MG63 (cell line): Measurements from ENCODE around the gene CTBP1. TPM values are rescaled to one million over a fixed set of nuclear protein-coding genes. Genes with fewer than 3 reads are reported as not detected.
"Not testable (repeated sequence)": the region's sequence is repeated elsewhere in the genome, so short reads cannot be mapped to it uniquely, and the experiment has no call there.

ENCODE experiments used
- DNase-seq: peaks from one replicate; pipeline ENCODE4 v3.0.0-alpha.2; 2020
- H3K27me3 ChIP-seq: fragments of 250-450 bp; sonication (Bioruptor Pico); 2 replicates; pipeline ENCODE4 v1.5.1; 2020; ENCODE audit warnings: mild to moderate bottlenecking, moderate library complexity
- H3K36me3 ChIP-seq: fragments of 250-450 bp; sonication (Bioruptor Pico); 2 replicates; pipeline ENCODE4 v1.5.1; 2020; ENCODE audit warnings: mild to moderate bottlenecking, moderate library complexity
- H3K4me3 ChIP-seq: fragments of 250-450 bp; sonication (Bioruptor Pico); 2 replicates; pipeline ENCODE4 v1.5.1; 2020; ENCODE audit warnings: mild to moderate bottlenecking, moderate library complexity
- H3K9me3 ChIP-seq: fragments of 250-450 bp; sonication (Bioruptor Pico); 2 replicates; pipeline ENCODE4 v1.5.1; 2020; ENCODE audit warnings: mild to moderate bottlenecking, moderate library complexity
- total RNA-seq: library from RNA; depleted of rRNA; stranded (reverse); fragments of >200 nt; shearing (Covaris generic); gene quantifications from 2 replicates; pipeline ENCODE4 v1.2.3, GENCODE V29; 2014; ENCODE audit warnings: low replicate concordance; rRNA removed

CTBP1 gene
- total RNA-seq = 114 and 178 TPM in 2 replicates

GRCh38 chr4:1248245-1249147, at the start of gene CTBP1:
Gene CTBP1 (minus strand): TSS chr4:1249130. CDS start chr4:1241331, 7,799 bp downstream.
- Histone ChIP-seq H3K36me3 (peaks cover 8% of the 10 kb centered on the region), H3K27me3 (no peaks in the 10 kb centered on the region), H3K9me3 (peaks cover 2% of the 10 kb centered on the region; the same call in 1 of the 2 replicates), H3K4me3 (peak within 1 kb of the TSS; percentile 74)
- DNase-seq = peak; percentile 68

DNA sequence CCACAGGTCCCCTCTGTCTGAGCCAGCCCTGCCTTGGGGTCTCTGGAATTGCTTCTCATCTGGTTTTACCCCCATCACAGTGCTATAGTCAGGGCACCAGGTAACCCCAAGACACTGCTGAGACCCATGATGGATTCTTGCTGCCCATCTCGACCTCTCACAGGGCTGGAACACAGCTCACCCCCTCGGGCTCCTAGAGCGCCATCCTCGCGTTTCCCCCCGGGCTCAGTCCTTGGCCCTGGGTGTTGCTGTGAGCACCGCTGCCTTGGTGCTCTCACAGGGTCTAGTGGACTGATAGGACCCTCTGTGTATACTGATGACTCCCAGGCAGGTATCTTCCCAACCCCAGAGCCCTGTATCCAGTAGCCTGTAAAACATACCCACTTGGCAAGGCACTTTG, 49.5 kb upstream of the CTBP1 start:
- no peaks in the 10 kb centered on the region for H3K9me3 ChIP-seq
- H3K27me3 ChIP-seq = no peaks in the 10 kb centered on the region
- no peak overlapping the region for H3K4me3 ChIP-seq
- no peak for DNase-seq
- peaks cover 5% of the 10 kb centered on the region; the same call in 1 of the 2 replicates for H3K36me3 ChIP-seq

- H3K27me3 ChIP-seq = no peaks in the 10 kb centered on the region
- no peaks in the 10 kb centered on the region for H3K9me3 ChIP-seq
- no peak overlapping the region for H3K4me3 ChIP-seq
- peaks cover 5% of the 10 kb centered on the region; the same call in 1 of the 2 replicates for H3K36me3 ChIP-seq
- DNase-seq = no peak
These were observed 48.8 kb upstream of the CTBP1 start for GRCh38 chr4:1297456-1298325.

- no peaks in the 10 kb centered on the region for H3K9me3 ChIP-seq
- H3K4me3 ChIP-seq = no peak overlapping the region
- H3K36me3 ChIP-seq = peaks cover 5% of the 10 kb centered on the region; the same call in 1 of the 2 replicates
- no peak for DNase-seq
- no peaks in the 10 kb centered on the region for H3K27me3 ChIP-seq
These were observed 48.1 kb upstream of the CTBP1 start for GRCh38 chr4:1297023-1297395.

DNA sequence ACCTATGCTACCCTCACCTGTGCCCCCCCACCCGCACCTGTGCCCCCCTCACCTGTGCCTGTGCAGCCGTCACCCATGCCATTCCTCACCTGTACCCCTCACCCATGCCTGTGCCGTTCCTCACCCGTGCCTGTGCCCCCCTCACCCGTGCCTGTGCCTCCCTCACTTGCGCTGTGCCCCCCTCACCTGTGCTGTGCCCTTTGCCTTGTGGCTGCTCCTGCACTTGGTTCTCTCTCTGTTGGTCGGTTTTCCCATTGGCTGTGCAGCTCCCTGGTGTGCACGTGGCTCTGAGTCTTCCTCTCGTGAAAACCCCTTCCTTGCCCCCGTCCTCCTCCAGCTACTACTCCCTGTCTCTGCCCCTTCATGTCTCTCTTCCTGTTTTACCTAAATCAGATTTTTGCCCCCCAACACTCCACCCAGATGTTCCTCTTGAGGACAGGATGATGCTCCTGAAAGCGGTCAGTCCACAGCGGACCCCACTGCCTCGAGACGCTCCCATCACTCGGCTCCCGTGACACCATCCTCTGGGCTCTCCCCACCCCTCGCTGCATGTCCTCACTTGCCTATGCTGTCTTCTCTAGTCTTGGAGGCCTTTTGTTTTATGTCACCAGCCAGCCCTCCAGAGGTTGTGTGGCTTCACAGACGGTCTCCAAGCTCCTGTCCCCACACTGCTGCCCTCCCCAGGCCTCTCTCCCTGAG, 47.5 kb upstream of the CTBP1 start:
- H3K27me3 ChIP-seq = no peaks in the 10 kb centered on the region
- no peak overlapping the region for H3K4me3 ChIP-seq
- DNase-seq = no peak
- H3K36me3 ChIP-seq = peaks cover 5% of the 10 kb centered on the region; the same call in 1 of the 2 replicates
- H3K9me3 ChIP-seq = no peaks in the 10 kb centered on the region

DNA sequence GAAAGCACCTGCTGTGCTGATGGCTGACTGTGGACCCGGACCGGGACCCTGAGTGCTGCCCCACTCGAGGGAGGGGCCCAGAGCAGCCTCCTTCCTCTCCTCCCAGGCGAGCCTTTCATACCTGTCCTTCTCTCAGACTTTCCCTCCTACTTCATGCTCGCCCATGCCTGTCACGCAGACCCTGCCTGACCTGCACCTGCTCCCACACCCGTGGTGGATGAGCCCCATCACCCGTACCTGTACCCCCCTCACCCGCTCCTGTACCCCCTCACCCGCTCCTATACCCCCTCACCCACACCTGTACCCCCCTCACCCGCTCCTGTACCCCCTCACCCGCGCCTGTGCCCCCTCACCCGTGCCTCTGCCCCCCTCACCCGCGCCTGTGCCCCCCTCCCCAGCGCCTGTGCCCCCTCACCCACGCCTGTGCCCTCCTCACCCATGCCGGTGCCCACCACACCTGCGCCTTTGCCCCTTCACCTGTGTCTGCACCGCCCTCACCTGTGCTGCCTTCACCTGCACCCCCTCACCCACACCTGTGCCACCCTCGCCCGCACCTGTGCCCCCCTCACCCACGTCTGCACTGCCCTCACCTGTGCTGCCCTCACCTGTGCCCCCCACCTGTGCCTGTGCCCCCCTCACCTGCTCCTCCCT, 46.6 kb upstream of the CTBP1 start:
- Histone ChIP-seq H3K4me3 (no peak overlapping the region), H3K9me3 (no peaks in the 10 kb centered on the region), H3K36me3 (peaks cover 5% of the 10 kb centered on the region; the same call in 1 of the 2 replicates), H3K27me3 (no peaks in the 10 kb centered on the region)
- no peak for DNase-seq

DNA sequence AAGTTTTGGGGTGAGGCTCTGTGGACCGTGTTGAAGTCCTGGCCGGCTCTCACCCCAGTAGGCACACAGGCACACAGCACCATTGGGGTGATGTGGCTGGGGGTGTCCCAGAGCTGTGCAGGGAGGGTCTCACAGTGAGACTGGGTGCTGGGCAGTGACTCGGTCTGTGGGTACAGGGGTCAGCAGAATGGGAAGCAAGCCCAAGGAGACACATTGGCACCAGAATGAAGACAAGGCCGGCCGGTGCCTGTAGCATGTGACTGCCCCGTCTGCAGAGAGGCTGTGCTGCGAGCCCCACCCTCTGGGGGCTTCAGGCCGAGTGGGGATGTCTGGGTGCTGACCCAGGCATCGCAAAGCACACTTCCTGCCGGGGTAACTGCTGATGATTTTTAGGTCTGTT, 46.0 kb upstream of the CTBP1 start:
- DNase-seq = no peak
- Histone ChIP-seq H3K9me3 (no peaks in the 10 kb centered on the region), H3K36me3 (peaks cover 3% of the 10 kb centered on the region; the same call in 1 of the 2 replicates), H3K4me3 (no peak overlapping the region), H3K27me3 (no peaks in the 10 kb centered on the region)

- no peaks in the 10 kb centered on the region for H3K9me3 ChIP-seq
- no peaks in the 10 kb centered on the region for H3K27me3 ChIP-seq
- peaks cover under 1% of the 10 kb centered on the region; the same call in 1 of the 2 replicates for H3K36me3 ChIP-seq
- H3K4me3 ChIP-seq = no peak overlapping the region
- DNase-seq = no peak
These were observed 45.5 kb upstream of the CTBP1 start for GRCh38 chr4:1294424-1294823.

DNA sequence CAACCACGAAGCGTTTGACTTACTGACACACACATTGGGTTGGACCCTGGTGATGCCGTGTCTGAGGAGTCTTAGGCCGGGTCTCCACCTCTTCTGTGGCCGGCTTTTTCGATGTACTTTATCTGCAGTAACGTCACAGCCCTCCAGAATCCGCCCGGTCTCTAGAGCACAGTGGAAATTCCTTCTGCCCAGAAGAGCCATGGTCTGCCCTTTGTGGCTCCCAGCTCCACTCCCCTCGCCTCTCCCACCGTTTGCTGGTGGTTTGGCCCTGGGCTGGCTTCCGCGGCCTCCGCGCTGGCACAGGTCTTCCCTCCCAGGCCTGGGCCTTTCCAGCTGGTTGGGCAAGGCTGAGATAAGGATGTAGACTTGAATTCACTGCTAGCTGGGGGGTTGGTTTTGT, 45.1 kb upstream of the CTBP1 start:
- H3K36me3 ChIP-seq = no peaks in the 10 kb centered on the region
- DNase-seq = no peak
- no peaks in the 10 kb centered on the region for H3K27me3 ChIP-seq
- no peaks in the 10 kb centered on the region for H3K9me3 ChIP-seq
- H3K4me3 ChIP-seq = no peak overlapping the region

GRCh38 chr4:1293531-1293941, 44.6 kb upstream of the CTBP1 start:
- H3K36me3 ChIP-seq = no peaks in the 10 kb centered on the region
- H3K9me3 ChIP-seq = no peaks in the 10 kb centered on the region
- no peaks in the 10 kb centered on the region for H3K27me3 ChIP-seq
- no peak overlapping the region for H3K4me3 ChIP-seq
- DNase-seq = no peak

DNA sequence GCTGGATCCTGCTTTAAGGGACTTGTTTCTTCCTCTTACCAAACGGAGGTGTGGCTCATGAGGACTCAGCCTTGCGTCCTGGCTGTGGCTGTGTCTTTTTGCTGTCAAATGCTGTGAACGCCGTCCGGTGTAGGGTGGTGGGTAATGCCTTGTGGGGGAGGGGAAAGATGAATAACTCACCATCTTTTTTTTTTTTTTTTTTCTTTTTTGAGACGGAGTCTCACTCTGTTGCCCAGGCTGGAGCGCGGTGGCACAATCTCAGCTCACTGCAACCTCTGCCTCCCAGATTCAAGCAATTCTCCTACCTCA, 43.7 kb upstream of the CTBP1 start:
- not testable (repeated sequence) for H3K9me3 ChIP-seq, H3K27me3 ChIP-seq, H3K36me3 ChIP-seq, H3K4me3 ChIP-seq, DNase-seq

DNA sequence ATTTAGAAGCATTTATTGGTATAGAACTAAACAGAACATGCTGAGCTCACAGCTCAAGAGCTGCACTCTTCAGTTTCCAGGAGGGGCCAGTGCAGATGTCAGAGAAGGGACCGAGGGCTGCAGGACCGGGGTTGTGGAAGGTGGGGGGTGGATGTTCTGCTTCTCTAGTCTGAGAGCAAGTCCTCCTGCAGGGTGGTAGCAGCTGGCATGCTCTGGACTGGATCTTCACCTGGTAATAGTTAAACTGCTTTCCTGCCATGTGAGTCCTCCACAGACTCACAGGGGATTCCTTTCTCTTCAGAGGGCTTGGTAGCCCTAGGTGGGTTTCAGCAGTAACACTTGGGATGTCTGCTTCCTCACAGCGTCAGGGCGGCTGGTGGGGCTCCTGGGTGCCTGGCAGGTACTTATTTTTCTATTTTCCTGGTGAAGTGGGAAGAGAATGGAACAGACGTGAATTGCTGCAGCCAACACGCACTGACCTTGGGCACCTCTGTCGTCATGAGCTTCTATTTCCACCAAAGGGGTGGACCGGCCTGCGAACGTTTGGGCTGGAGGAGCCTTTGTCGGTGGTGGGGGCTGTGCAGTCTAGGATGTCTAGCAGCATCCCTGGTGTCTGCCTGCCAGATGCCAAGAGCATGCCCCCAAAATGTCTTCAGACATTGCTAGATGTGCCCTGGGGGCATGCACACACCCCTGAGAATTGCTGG, 43.2 kb upstream of the CTBP1 start:
- Histone ChIP-seq H3K4me3 (no peak overlapping the region), H3K9me3 (no peaks in the 10 kb centered on the region), H3K27me3 (no peaks in the 10 kb centered on the region), H3K36me3 (no peaks in the 10 kb centered on the region)
- DNase-seq = no peak

DNA sequence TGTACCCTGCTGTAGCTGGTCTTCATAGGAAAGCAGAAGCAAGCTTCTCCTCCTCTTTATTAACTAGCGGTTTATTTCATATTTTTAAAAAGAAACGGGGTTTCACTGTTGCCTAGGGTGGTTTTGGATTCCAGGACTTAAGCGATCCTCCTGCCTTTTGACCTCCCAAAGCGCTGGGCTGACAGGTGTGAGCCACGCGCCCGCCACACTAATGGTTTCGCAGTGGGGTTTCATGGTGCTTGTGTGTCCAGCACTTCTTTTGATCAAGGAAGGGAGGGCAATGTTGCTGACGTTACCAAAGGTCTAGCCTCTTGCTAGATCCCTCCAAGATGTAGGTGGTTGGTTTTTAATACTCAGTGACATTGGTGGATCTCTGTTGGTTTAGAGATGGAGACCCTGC, 42.2 kb upstream of the CTBP1 start:
- H3K36me3 ChIP-seq = no peaks in the 10 kb centered on the region
- peak overlapping the region; percentile 66 for H3K4me3 ChIP-seq
- H3K27me3 ChIP-seq = no peaks in the 10 kb centered on the region
- H3K9me3 ChIP-seq = no peaks in the 10 kb centered on the region
- DNase-seq = no peak

DNA sequence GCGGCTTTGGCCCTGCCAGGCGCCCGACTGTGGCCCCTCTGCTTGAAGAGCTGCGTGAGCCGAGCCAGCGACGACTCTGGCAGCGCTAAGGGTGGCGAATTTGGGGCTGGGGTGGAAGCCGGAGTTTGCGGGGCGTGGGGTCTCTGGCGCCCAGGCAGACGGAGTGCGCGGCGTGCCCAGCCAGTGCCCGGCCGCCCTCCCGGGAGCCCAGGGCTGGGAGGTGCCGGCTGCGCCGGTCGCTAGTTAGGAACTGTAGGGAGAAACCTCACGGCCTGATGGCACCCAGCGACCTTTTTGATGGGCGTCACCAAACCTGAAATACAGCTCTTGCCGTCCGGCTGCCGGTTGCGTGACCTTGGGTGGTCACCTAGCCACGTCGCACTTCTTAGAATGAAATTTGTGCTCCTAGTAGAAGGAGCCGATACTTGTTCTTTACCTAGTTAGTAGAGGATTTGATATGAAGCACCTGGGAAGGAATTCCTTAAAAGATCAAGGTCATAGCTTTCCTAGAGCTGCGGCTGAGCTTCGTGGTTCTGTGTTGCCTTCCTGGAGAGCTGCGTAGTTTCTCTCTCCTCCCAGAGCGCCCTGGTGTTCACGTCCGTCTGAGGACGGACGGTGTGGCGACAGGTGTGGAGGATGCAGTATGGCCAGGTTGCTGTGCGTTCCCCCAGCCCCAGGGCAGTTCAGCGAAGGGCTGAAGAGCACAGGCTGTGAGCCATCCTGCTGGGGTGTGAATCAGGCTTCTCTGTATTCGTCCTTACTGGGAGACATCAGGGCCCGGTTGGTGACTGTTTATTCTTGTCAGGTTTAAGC, 41.4 kb upstream of the CTBP1 start:
- no peaks in the 10 kb centered on the region for H3K9me3 ChIP-seq
- no peak for DNase-seq

More for the DNA sequence above, 41.4 kb upstream of the CTBP1 start:
- no peaks in the 10 kb centered on the region for H3K36me3 ChIP-seq
- peak overlapping the region; percentile 66 for H3K4me3 ChIP-seq
- H3K27me3 ChIP-seq = no peaks in the 10 kb centered on the region
